DOHH2 (cell line): ENCODE measurements around the gene PARM1.

Source experiments
- CTCF ChIP-seq: fragments of 200-600 bp; sonication (generic); IDR thresholded peaks from one replicate; pipeline ENCODE4 v1.5.1; 2014; ENCODE audit warnings: antibody characterized with exemption, mild to moderate bottlenecking, low read depth, low read length; ENCODE audit not compliant: poor library complexity, severe bottlenecking
- EZH2phosphoT487 ChIP-seq: fragments of 200-600 bp; sonication (generic); IDR thresholded peaks from 2 replicates; pipeline ENCODE4 v1.6.1; 2017; ENCODE audit warnings: borderline replicate concordance, mild to moderate bottlenecking, antibody characterized with exemption, low read length, moderate library complexity, mixed read lengths

GRCh38 chr4:74942918-74943253, 10.0 kb downstream of the PARM1 start:
- TF ChIP-seq CTCF (no peak), EZH2phosphoT487 (no peak)
